GOT3 (cell line): ENCODE measurements around the gene SMIM13.

Experiments
- DNase-seq: peaks from one replicate; lab custom pipeline; 2025; ENCODE audit warnings: mixed read lengths; lab: John Stamatoyannopoulos, UW

SMIM13 gene

GRCh38 chr6:11121851-11122250 is 28.2 kb downstream of the SMIM13 start:
- no peak for DNase-seq

GRCh38 chr6:11122380-11122779 is 28.7 kb downstream of the SMIM13 start:
- DNase-seq = no peak

GRCh38 chr6:11123978-11124377 is 30.3 kb downstream of the SMIM13 start:
- DNase-seq = no peak

DNA sequence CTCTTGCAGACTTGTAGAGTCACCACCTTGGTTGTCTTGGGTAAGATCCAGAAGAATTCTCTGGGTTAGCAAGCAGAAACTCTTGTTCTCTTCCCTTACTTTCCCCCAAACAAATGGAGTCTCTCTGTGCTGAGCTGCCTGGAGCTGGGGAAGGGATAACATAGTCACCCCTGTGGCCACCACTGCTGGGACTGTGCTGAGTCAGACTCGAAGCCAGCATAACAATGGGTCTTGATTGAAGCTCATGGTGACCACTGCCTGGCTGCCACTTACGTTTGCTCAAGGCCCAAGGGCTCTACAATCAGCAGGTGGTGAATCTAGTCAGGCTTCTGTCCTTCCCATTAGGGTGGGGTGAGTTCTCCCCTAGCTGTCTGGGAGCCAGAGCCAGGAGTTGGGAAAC is 33.2 kb downstream of the SMIM13 start:
- DNase-seq = no peak

- DNase-seq = no peak
Measured at GRCh38 chr6:11128608-11129007, 35.0 kb downstream of the SMIM13 start.

DNA sequence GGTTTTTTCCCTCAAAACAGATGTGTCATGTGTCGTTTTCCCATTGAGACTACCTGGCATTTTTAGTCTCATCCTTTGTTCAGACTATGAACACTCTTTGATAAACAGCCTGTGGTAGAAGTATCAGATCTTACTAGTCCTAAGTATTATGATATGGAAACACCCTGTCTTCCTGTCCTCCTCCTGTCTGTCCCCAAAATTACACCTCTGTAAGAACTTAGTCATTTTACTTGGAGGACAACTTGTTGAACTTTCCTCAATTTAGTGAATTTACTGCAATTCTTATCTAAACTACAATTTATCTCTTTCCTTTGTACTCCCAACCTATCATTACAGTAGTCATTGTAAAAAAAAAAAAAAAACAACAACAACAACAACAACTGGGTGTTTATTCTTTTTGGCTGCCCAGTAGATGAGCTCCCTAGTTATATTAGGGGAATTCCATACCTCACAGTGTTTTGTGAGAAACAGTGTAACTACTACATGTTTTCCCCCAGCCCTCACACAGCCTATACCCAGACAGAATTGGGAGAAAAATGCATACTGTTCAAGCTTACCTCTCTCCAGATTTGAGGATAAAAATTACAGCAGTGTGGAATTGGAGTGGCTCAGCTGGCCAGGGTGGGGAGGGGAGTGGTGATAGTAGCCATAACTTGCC is 36.4 kb downstream of the SMIM13 start:
- DNase-seq = no peak

DNA sequence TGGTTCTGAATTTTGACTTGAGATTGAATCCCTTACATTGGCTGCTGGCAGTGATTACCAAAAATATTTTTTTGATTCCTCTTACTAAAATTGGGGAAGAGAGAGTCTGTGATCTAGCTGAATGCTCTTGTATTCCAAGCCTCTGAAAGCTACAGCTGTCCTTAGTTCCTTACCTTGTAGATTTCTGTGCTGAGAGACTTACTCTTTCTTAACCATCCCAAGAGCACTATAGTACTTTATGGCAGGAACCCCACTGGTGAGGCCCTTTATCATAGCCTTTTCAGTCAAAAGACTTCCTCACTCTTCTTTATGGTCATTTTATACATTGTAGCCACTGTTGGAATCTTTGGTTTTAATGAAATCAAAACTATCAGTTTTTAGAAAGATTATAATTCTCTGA is 37.0 kb downstream of the SMIM13 start:
- DNase-seq = no peak

GRCh38 chr6:11132194-11132888 is 38.7 kb downstream of the SMIM13 start:
- DNase-seq = no peak

DNA sequence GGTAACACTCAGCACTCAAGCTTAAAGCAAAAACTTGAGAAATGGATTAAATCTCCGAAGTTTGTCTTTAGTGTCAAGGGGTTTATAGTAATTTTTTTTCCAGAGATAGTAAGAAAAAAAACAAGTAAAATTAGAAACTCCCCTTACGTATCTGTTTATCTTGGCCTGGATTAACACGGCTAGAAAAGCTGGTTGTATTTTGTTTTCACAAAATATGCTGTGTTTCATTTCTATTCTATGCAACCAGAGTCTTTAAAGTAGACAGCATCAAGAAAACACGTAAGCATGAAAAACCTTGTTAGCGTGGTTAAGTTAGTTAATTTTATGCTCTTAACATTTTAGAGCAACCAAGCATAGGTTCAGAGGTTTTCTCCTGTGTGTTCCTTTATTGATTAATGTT is 39.6 kb downstream of the SMIM13 start:
- DNase-seq = no peak

DNA sequence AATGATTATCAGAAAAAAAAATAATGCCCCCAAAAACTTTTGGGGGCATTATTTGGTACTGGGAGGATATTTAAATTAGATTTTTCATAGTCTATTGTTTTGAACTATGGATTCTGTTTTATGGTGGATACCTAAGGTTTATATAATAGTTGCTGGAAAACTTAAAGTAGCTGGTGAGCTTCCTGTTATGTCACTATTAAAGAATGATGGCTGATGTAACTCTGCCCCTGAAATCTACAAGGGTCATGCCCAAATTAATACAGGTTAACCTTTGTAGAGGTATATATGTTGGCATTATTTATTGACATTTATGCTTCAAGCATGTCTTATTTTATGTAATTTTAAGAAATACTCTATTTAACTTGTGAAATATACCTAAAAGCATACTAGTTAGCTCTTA is 43.2 kb downstream of the SMIM13 start:
- DNase-seq = no peak

DNA sequence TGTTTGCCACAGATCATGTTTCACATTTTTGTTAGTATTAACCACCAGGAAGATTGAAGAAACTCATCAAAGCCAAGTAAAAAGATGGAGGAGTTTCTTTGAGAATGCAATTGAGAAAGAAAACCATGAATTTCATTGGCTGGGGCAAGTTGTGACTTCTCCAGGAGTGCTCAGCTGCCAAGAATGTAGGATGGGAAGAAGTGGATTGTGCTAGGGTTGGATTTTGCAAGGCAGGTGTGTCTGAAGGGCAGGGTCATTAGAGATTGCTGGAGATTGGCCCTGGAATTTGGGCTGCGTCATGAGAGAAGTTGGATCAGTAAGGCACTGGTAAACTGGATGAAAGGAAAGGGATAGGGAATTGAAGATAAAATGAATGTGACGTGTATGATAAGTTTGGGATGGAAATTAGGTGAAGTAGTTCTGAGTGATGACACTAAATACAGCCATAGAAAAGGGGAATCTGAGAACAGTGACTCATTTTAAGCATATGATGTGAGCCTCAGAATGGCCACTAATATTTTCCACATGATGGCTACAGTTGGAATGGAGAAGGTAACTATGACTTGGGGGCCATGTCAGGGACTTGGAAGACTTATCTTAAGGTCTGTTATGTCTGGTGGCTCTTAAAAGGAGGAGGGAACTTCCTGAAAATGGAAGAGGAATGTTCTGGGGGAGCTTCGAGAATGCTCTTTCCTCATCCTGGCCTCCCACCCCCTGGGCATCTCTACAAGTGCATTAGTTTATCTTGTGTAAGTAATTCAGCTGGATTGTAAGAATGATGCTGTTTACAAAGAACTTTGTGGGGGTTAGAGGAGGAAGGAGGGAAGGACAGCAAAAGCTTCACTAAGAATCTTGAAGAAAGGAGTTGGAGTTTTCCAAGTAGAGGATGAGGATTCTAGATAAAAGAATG is 45.7 kb downstream of the SMIM13 start:
- DNase-seq = no peak

DNA sequence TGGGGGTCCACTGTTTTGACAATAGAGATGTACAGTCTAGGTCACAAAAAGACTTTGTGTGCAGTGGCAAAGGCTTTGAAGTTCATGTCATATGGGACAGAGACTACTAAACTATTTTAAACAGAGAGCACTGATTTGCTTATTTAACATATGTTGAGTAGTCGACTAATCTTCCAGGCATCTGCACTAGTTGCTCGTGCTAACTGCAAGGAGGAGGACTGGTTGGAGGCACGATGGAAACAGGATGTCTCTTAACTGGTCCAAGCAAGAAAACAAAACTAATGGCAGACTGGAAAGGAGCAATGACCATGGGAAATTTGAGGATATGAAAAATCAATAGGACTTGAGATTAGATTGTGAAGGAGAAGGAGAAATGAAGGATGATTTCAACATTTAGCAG is 46.4 kb downstream of the SMIM13 start:
- DNase-seq = no peak

GRCh38 chr6:11141295-11141694 is 47.7 kb downstream of the SMIM13 start:
- DNase-seq = no peak

GRCh38 chr6:11142296-11143027 is 48.8 kb downstream of the SMIM13 start:
- no peak for DNase-seq

DNA sequence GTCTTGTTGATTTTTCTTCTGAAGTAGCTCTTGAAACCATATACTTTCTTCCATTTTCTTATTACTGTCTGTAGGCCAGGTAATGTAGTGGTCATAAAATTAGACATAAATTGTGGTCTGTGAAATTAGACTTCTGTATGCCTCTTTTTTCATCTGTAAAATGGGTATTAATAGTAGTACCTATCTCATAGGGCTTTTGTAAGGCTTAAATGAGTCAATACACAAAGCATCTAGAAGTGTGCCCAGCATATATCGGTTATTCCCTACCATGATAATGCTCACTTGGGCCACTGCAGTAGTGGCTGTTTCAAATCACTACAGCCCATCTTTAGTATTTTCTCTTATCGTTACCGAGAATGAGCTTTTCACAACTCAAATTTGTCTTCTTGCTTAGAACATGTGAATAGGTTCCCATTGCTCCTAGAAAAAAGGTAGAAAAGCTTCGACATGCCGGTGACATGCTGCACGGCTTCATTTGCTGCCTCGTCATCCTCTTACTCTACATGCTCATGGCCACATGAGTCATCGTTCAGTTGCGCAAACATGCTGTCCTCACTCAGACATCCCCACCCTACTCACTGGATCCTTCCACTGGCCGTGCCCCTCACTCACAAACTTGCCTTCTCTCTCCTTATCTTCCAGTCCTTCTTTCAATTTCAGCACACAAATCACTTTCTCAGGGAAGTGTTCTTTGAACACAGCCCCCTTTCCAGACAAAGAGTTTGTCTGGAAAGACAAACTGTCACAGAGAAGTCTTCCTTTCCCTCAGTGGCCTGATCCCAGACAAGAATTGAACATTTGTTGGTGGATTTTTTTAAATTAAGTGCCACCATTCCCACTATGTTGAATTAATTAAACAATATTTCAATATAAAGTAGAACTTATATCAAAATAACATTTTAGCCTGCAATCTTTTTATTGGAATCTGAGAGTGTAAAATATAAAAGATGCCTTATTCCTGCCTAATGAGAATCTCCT is 50.0 kb downstream of the SMIM13 start:
- DNase-seq = no peak

- DNase-seq = no peak
Measured at GRCh38 chr6:11144393-11144851, 50.8 kb downstream of the SMIM13 start.

GRCh38 chr6:11146117-11146826 is 52.6 kb downstream of the SMIM13 start:
- DNase-seq = no peak

DNA sequence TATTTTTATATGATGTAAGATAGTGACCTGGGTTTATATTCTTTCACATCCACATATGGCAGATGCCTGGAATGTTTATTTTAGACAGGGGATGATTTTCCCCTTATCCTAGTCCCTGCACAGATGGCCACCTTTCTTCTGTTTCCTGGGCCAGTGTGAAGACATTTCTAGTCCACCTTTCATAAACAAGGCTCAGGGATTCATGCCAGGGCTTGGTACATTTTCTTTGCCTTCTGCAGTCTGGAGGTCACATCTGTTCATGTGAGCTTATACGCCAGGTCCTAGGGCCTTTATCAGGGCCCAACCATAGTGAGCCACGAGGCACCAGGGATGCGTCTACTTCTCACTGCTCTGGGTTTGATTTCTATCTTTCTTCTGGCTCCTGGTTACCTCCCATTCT is 55.9 kb downstream of the SMIM13 start:
- DNase-seq = no peak

DNA sequence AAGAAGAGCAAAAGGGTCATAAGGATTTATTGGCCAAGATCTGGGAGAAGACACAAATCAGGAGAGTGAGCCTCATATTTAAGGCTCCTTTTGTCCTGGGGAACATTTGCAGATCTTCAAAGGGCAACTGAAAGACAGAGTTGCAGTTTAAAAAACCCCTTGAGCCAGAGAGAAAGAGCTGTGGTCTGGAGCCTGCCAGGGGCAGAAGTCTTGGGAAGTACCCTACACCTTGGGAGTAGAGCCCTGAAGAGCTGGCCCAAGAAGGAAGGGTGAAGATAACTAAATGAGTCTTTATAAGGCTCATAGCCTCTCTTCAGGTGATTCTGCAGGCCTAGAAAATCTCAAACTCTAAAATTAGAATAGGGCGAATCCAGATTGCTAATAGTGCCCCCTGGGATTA is 57.9 kb downstream of the SMIM13 start:
- no peak for DNase-seq

GRCh38 chr6:11152581-11152980 is 58.9 kb downstream of the SMIM13 start:
- DNase-seq = no peak
